Measurements from ENCODE around the gene KLRC3.
"Not testable (repeated sequence)": the region's sequence is repeated elsewhere in the genome, so short reads cannot be mapped to it uniquely, and the experiment has no call there.

The KLRC3 gene

GRCh38 chr12:10398168-10398567 is 22.2 kb downstream of the KLRC3 start:
- no peak for DNase-seq (ENCODE audit: low read depth)

DNA sequence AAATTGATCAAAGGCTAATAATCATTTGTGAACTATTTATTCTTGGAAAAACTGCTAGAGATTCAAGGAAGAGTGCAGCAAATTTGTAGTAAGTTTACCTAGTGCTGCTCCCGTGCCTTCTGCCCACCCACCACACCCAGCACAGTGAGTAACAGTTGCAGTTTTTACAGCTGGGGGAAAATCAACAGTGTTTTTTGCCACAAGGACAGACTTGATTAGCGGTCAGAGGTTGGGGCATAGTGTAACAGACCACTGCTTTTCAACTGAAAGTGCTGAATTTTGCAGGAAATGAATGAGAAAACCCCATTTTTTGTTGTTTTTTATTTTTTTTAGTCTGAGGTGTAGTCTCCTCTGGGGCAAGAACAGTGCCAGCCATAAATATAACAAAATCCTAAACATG is 23.1 kb downstream of the KLRC3 start:
- DNase-seq (ENCODE audit: low read depth) = no peak

DNA sequence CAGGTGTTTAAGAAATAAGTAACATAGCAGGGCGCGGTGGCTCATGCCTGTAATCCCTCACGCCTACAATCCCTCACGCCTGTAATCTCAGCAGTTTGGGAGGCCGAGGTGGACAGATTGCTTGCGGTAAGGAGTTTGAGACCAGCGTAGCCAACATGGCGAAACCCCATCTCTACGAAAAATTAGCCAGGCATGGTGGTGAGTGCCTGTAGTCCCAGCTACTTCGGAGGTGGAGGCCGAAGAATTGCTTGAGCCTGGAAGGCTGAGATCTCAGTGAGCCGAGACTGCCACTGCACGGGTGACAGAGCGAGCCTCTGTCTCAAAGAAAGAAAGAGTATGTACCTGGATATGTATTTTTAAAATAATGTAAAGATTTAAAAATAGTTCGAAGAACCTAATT is 24.2 kb downstream of the KLRC3 start:
- not testable (repeated sequence) for DNase-seq (ENCODE audit: low read depth)

GRCh38 chr12:10395390-10395998 is 24.9 kb downstream of the KLRC3 start:
- DNase-seq (ENCODE audit: low read depth) = no peak

GRCh38 chr12:10394531-10395152 is 25.8 kb downstream of the KLRC3 start:
- not testable (repeated sequence) for DNase-seq (ENCODE audit: low read depth)

DNA sequence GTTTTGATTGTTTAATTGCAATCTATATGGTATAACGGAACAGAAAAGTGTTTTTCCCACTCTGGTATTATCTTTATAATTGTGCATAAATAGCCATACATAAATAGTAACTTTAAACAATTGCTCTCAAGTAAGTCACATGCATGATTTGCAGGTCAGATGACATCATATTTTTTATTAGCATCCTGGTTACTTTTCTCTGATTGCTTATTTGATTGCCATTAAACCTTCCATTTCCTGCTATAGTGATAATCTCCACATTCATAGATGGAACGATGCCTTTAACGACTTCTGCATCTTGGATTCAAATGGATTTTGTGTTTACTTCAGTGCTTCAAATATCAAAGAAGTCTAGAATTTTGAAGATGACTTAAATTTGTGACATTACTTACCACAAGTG is 27.1 kb downstream of the KLRC3 start:
- DNase-seq (ENCODE audit: low read depth) = no peak

DNA sequence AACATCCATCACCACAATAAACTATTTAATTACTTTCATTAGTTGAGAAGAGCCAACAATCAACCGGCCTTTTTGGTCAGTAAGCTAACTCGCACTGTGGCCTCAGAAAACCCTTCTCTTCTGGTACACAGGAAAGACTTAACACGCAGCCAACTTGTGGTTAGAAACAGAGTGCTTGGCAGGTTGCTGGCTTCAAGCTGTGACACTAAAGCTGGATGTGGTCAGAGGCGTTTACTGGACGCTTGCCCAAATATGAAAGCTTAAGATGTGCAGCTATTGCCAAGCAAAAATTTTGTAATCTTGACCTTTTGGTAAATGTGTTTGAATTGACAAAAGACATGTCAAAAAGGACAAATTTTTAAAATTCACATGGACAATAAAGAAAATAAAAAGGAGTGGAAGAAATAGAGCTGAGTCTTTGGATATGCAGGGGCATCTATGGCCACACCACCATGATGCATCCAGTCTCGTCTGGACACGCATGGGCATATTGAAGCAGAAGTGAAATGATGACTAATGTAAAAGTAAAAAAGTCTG is 27.9 kb downstream of the KLRC3 start:
- peak; percentile 78 for DNase-seq (ENCODE audit: low read depth)

DNA sequence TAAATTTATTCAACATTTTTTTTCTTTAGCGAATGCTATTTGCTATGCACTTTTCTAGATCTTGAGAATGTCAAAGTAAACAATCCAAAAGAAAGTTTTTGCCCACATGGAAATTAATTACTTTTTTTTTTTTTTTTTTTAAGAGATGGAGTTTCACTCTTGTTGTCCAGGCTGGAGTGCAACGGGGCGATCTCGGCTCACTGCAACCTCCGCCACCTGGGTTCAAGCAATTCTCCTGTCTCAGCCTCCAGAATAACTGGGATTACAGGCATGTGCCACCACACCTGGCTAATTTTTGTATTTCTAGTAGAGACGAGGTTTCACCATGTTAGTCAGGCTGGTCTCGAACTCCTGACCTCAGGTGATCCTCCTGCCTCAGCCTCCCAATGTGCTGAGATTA is 29.4 kb downstream of the KLRC3 start:
- not testable (repeated sequence) for DNase-seq (ENCODE audit: low read depth)

- DNase-seq (ENCODE audit: low read depth) = no peak
Measured at GRCh38 chr12:10389904-10390303, 30.5 kb downstream of the KLRC3 start, which contains the start of gene KLRK1. TSS of gene KLRK1 (minus strand) at chr12:10390041. CDS start at chr12:10388810, 1,231 bp downstream.

DNA sequence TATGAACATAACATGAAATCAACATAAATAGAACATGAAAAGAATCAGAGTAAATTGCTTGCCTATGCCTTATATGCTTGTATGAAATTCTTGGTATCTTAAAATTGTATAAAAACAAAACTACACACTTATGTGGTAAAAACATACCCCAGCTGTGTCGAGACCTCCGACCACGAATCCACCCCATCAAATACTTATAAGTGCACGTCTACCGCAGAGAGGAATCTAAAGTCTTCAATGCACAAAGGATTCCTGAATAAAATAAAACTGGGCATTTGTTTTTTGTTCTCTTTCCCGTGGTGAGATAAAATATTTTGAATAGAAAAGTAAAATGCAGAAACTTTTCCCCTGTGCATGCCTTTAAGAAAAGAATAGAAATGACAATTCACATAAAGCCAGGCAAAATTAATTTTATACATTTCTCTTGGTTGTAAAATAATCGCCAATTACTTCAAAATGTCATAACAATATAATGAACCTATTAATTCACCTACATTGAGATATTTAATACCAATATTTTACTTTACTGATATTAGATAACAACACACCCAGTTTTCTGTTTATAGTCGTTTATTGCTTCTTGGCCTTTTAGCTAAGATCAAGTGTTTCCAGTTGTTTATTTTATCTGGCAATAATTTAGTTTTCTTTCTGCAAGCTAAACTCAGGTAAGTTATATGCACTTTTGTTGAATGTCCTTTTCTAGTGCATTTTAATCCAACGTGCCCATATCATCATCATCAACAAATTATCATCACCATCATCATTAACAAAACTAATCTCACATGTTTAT is 31.6 kb downstream of the KLRC3 start:
- no peak for DNase-seq (ENCODE audit: low read depth)

DNA sequence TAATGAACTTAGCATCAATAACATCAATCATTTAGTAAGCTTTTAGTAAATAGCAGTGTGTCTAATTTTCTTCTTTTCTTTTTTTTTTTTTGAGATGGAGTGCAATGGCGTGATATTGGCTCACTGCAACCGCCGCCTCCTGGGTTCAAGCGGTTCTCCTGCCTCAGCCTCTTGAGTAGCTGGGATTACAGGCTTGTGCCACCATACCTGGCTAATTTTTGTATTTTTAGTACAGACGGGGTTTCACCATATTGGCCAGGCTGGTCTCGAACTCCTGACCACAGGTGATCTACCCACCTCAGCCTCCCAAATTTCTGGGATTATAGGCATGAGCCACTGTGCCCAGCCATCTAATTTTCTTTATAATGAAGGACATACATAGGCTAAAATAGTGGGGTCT is 32.9 kb downstream of the KLRC3 start:
- not testable (repeated sequence) for DNase-seq (ENCODE audit: low read depth)

DNA sequence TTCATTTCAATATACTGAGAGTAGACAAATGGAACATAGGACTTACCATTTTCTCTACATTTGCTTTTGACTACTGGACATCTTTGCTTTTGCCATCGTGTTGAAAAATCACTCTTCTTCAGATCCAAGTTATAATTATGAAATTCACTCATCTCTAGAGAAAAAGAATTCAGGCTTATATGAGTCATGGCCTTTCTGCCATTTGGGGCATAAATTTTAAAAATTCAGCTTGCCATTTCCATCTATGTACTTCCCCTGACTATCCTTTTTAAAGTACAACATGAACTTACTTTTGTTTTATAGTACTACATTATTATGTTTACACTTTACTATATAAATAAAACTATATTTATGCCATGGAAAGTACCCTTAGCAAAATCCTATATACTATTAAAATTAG is 33.5 kb downstream of the KLRC3 start:
- DNase-seq (ENCODE audit: low read depth) = no peak

DNA sequence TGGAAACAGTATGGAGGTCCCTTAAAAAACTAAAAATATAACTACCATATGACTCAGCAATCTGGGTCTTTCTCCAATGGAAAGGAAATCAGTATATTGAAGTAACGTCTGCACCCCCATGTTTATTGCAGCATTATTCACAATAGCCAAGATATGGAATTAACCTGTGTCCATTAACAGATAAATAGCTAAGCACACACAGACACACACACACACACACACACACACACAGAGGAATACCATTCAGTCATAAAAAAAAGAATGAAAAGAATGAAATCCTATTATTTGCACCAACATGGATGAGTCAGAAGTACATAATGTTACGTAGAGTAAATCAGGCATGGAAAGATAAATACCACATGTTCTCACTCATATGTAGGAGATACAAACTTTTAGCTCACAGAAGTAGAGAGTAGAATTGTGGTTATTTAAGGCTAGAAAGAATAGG is 35.2 kb downstream of the KLRC3 start:
- no peak for DNase-seq (ENCODE audit: low read depth)

DNA sequence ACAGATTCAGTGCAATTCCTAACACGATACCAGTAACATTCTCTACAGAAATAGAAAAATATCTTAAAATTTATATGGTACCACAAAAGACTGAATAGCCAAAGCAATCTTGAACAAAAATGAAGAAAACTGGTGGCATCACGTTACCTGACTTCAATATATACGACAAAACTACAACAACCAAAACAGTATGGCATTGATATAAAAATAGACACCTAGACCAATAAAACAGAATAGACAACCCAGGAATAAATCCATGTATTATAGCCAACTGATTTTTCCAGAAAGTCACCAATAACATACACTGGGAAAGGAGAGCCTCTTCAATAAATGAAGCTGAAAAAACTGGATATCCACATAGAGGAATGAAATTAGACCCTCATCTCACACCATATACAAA is 36.2 kb downstream of the KLRC3 start:
- DNase-seq (ENCODE audit: low read depth) = no peak

DNA sequence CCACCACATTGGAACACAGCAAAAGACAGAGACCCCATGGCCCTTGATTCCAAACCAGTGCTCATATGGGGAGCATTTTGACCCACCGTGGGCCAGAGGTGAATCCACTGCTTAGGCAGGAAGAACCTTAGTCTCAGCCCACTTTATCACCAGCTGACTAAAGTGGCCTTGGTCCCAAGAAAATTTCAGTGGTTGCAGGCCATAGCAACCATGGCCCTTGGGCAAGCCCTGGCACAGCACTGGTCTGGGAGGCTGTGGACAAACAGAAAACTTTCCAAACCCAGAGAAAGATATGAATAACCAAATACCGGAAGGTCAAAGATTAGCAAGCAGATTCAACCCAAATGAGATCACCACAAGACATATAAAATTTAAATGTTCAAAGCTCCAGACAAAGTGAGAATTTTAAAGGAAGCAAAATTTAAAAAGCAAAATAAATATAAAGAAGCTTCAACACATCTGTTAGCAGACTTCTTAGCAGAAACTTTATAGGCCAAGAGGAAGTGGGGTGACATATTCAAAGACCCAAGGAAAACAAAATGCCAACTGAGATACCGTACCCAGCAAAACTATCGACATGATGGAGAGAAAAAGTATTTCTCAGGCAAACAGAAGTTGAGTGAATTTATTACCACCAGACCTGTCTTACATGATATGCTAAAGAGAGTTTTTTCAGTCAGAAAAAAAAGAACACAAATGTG is 38.3 kb downstream of the KLRC3 start:
- DNase-seq (ENCODE audit: low read depth) = no peak

- not testable (repeated sequence) for DNase-seq (ENCODE audit: low read depth)
Measured at GRCh38 chr12:10378737-10379136, 41.7 kb downstream of the KLRC3 start.

GRCh38 chr12:10374624-10375018 is 45.8 kb downstream of the KLRC3 start:
- no peak for DNase-seq (ENCODE audit: low read depth)

- DNase-seq (ENCODE audit: low read depth) = no peak
Measured at GRCh38 chr12:10372559-10372958, 47.8 kb downstream of the KLRC3 start.

DNA sequence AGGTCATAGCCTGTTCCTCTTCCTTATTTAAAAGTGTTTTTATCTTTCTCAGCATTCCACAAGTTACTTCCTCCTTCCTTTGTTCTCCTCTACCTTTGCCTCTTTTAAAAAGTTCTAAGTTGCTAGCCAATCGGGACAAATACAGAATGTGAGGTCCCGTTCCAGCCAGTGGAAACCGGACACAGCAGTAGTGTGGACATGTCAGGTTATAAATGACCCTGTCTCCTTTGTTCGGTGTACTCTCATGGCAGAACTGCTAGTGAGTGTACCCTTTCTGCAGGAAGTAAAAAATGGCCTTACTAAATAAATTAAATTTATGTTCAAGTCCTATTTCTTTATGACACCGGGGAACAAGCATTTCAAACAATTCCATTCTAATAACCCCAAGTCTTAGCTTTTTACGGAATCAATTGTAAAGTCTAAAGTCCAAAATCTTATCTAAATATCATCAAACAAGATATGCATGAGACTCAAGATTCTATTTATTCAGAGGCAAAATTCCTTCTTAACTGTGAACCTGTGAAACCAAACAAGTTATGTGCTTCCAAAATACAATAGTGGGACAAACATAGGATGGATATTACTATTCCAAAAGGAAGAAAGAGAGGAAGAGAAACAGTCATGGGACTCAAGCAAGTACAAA is 48.4 kb downstream of the KLRC3 start:
- not testable (repeated sequence) for DNase-seq (ENCODE audit: low read depth)

DNA sequence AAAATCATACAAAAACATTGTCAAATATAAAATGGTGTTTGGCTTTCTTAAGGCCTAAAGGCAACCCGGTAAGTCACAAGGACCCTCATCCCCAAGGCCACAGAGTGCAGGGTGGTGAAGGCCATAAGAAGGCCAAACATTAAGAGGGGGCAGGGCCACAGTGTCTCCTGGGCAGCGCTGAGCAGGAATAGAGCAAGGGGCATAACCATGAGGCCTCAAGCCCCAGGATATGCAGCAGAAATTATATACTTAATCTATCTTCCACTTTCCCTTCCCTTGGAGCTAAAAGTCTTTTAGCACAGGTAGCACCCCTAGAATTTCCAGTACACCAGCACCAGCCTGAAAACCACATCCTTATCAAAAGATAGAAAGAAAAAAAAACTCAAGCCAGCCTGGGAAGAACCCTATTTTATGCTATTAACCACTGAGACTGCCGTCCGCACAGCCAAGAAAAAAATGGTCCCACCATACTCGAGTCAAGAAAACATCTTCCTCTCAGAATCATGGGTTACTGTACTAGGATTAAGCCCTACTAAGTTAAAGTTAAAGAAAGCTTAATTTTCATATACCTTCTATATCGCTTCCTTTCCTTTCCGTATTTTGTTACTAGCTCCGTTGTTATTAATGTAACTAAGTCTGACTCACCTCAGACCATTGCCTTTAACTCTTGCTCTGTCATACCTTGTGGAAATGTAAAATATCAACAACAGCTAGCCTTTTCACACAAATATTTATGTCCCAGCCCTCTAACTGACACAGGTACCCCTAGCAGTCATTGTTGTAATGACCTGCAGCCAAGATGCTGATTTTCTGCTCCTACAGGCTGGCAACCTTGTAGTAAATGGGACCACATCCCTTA is 50.6 kb downstream of the KLRC3 start:
- no peak for DNase-seq (ENCODE audit: low read depth)

Measured in CMK (cell line).